ENCODE results near the gene STEAP1B. TPM values are rescaled to one million over a fixed set of nuclear protein-coding genes. Genes with fewer than 3 reads are reported as not detected.

STEAP1B gene
- total RNA-seq, 1 experiment from 2014 or later: 1.0 TPM

DNA sequence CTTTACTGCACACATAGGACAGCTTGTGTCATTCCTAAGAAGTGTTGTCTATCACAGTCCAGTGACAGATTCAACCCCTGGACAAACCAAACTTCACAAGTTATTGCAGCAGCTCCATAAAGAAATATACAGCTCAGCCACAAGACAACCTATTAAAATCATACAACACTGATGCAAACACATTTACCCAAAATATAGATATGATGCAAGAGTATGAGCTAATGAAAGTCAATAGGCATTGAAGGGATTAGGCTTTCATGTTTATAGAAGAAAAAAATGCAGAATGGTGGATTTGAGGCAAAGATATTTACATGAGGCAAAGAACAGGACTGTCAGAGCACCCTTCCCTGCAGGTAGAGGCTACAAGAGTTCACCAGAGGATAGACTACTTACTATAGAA lies 128.1 kb downstream of the STEAP1B start:
- no peak for DNase-seq (ENCODE audit: low spot score)

Other genes with a start within 250 kb of the STEAP1B start
- 0.85 and 2.4 TPM in 2 replicates for gene RAPGEF5, start 143.0 kb downstream of the STEAP1B start, total RNA-seq (2014; rRNA removed; shearing (Covaris generic))
- 5.1 and 6.7 TPM in 2 replicates for gene IL6, start 227.0 kb upstream of the STEAP1B start, total RNA-seq (2014; rRNA removed; shearing (Covaris generic))

Data from H4 (cell line).